Stomach smooth muscle (tissue), 2 donors: Measurements from ENCODE around the gene NHERF2.

Experiments
- H3K27ac ChIP-seq: one replicate; pipeline ENCODE4 v1.7.0; 2013; ENCODE audit warnings: mild to moderate bottlenecking, low read length, inconsistent platforms
- H3K27me3 ChIP-seq, 2 donors: one replicate each; pipeline ENCODE4 v1.7.0; 2013; ENCODE audit warnings: low read length in 2 of 2; ENCODE audit not compliant: insufficient read depth in 2 of 2, control insufficient read depth in 1 of 2
- H3K36me3 ChIP-seq, 2 donors: one replicate each; pipeline ENCODE4 v1.7.0; 2013; ENCODE audit warnings: low read length in 2 of 2; ENCODE audit not compliant: control insufficient read depth in 2 of 2, insufficient read depth in 2 of 2
- H3K4me1 ChIP-seq: one replicate; pipeline ENCODE4 v1.7.0; 2013; ENCODE audit warnings: low read length; ENCODE audit not compliant: control insufficient read depth, insufficient read depth
- H3K4me3 ChIP-seq, 2 donors: one replicate each; pipeline ENCODE4 v1.7.0; 2013; ENCODE audit warnings: low read length in 2 of 2
- H3K9ac ChIP-seq, 2 donors: one replicate each; pipeline ENCODE4 v1.7.0; 2013; ENCODE audit warnings: low read length in 2 of 2, mild to moderate bottlenecking in 1 of 2
- H3K9me3 ChIP-seq, 2 donors: one replicate each; pipeline ENCODE4 v1.7.0; 2013; ENCODE audit warnings: low read length in 2 of 2; ENCODE audit not compliant: control insufficient read depth in 2 of 2
- donor health status: healthy.
- donor health status: Pancreatic carcinoma.

Gene NHERF2

GRCh38 chr16:2056681-2057407 lies 30.1 kb downstream of the NHERF2 start:
- Histone ChIP-seq H3K27me3 (no peaks in the 10 kb centered on the region), H3K9me3 (no peaks in the 10 kb centered on the region), H3K36me3 (peaks cover 33 to 49% of the 10 kb centered on the region in 2 donors), H3K9ac (no peak overlapping the region), H3K4me1 (peaks cover 2% of the 10 kb centered on the region), H3K27ac (no peak overlapping the region), H3K4me3 (no peak overlapping the region)

- Histone ChIP-seq H3K9me3 (no peaks in the 10 kb centered on the region), H3K4me3 (no peak overlapping the region), H3K27me3 (no peaks in the 10 kb centered on the region), H3K9ac (no peak overlapping the region), H3K4me1 (peaks cover 2% of the 10 kb centered on the region), H3K36me3 (peaks cover 30 to 47% of the 10 kb centered on the region in 2 donors), H3K27ac (no peak overlapping the region)
Observed at GRCh38 chr16:2057438-2057837, 30.7 kb downstream of the NHERF2 start.

- Histone ChIP-seq H3K27me3 (no peaks in the 10 kb centered on the region), H3K27ac (no peak overlapping the region), H3K4me3 (no peak overlapping the region), H3K36me3 (peaks cover 29 to 47% of the 10 kb centered on the region in 2 donors), H3K4me1 (peaks cover 2% of the 10 kb centered on the region), H3K9ac (no peak overlapping the region), H3K9me3 (no peaks in the 10 kb centered on the region)
Observed at GRCh38 chr16:2058420-2058819, 31.7 kb downstream of the NHERF2 start.

DNA sequence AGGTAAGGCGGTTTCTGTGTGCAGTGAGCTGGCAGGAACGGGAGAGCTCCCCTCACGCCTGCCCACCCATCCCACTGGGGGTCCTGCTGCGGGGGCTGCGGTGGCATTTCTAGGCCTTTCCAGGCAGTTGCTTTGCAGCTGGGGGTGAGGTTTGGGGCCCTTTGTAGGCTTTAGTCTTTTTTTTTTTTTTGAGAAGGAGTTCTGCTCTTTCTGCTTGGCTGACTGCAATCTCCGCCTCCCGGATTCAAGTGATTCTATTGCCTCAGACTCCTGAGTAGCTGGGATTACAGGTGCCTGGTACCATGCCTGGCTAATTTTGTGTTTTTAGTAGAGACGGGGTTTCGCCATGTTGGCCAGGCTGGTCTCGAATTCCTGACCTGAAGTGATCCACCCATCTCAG lies 32.2 kb downstream of the NHERF2 start:
- no peak overlapping the region for H3K9ac ChIP-seq
- H3K36me3 ChIP-seq = peaks cover 29 to 47% of the 10 kb centered on the region in 2 donors
- peaks cover 2% of the 10 kb centered on the region for H3K4me1 ChIP-seq
- no peak overlapping the region for H3K27ac ChIP-seq
- no peak overlapping the region for H3K4me3 ChIP-seq
- no peaks in the 10 kb centered on the region for H3K9me3 ChIP-seq
- H3K27me3 ChIP-seq = no peaks in the 10 kb centered on the region

DNA sequence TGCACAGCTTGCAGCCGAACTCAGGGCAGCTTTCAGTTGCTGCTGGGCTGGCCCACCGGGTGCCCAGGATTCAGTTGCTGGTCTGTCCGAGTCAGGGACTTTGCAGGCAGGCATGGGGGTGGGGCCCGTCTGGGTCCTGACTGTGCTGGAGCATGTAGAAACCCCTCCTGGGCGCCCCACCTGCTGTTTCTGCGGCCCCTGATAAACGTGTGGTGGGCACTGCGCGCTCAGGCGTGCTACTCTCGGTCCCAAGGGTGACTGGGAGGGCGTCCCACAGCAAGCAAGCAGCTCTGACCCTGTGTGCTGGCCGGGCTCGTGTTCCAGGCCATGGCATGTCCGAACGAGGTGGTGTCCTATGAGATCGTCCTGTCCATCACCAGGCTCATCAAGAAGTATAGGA lies 33.6 kb downstream of the NHERF2 start:
- H3K27ac ChIP-seq = no peak overlapping the region
- H3K4me1 ChIP-seq = peaks cover 2% of the 10 kb centered on the region
- no peaks in the 10 kb centered on the region for H3K9me3 ChIP-seq
- no peak overlapping the region for H3K4me3 ChIP-seq
- no peaks in the 10 kb centered on the region for H3K27me3 ChIP-seq
- H3K9ac ChIP-seq = no peak overlapping the region
- peaks cover 19 to 42% of the 10 kb centered on the region in 2 donors for H3K36me3 ChIP-seq

DNA sequence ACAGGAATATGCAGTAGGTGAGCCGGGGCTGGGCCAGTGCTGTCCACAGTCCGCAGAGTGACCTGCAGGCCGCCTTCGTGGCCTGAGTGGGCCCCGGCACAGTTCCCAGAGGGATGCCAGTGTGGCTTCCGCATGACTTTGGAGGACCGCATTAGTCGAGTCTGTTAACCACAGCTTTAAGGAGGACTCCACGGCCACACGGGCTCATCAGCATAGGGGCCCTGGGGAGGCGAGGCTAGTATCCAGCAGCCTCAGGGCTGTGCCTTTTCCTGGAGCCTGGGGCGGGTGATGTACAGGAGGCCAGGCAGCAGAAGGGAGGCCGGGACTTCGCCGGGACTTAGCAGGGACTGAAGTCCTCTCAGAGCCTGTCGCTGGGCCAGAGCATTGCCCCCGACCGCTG lies 34.3 kb downstream of the NHERF2 start:
- Histone ChIP-seq H3K36me3 (peaks cover 22 to 48% of the 10 kb centered on the region in 2 donors), H3K4me3 (no peak overlapping the region), H3K27me3 (no peaks in the 10 kb centered on the region), H3K27ac (no peak overlapping the region), H3K4me1 (peaks cover 2% of the 10 kb centered on the region), H3K9me3 (no peaks in the 10 kb centered on the region), H3K9ac (no peak overlapping the region)

GRCh38 chr16:2061526-2061925 lies 34.8 kb downstream of the NHERF2 start:
- no peaks in the 10 kb centered on the region for H3K9me3 ChIP-seq

GRCh38 chr16:2062801-2063200 lies 36.1 kb downstream of the NHERF2 start:
- Histone ChIP-seq H3K9me3 (no peaks in the 10 kb centered on the region), H3K4me3 (no peak overlapping the region), H3K36me3 (peaks cover 20 to 48% of the 10 kb centered on the region in 2 donors), H3K9ac (no peak overlapping the region), H3K27me3 (no peaks in the 10 kb centered on the region), H3K27ac (no peak overlapping the region), H3K4me1 (no peaks in the 10 kb centered on the region)

More at GRCh38 chr16:2061526-2061925, 34.8 kb downstream of the NHERF2 start:
- Histone ChIP-seq H3K36me3 (peaks cover 24 to 48% of the 10 kb centered on the region in 2 donors), H3K27ac (no peak overlapping the region), H3K27me3 (no peaks in the 10 kb centered on the region), H3K4me1 (peaks cover 2% of the 10 kb centered on the region), H3K4me3 (no peak overlapping the region), H3K9ac (no peak overlapping the region)

DNA sequence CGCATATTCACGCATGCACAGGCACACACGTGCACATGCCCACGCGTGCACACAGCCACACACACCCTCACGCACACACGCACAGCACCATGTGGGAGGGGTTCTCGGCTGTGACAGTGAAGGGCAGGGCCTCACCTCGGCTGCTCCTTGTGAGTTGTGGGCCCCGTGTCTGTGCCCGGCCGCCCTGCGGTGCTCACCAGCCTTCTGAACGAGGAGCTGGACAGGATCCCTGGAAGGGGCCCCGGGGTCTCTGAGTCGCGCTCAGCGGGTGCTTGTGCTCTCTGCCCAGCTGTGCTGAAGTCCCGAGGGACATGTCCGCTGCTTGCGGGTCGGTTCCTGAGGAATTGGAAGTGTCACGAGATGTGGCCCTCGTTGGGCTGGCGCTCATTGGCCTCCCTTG lies 37.2 kb downstream of the NHERF2 start:
- peaks cover 27 to 42% of the 10 kb centered on the region in 2 donors for H3K36me3 ChIP-seq

DNA sequence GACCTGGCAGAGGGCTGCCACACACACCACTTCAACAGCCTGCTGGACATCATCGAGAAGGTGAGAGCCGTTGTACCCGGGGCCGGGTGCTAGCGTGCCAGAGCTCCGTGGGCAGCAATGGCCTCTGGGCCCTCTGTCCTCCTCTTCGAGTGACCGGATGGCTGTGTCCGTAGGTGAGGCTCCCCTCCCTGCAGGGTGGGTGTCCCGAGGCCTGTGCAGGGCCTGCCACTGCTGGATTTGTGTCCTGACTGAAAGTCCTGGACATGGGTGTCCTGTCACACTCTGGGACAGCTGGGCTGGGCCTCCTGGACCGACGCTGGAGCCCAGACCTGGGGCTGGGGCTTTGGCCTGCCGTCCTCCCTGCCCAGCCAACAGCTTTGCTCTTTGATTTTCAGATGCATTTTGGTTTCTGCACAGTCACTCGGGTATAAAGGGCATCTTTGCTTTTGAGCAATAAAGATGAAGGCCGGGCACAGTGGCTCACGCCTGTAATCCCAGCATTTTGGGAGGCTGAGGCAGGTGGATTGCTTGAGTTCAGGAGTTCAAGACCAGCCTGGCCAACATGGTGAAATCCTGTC lies 37.8 kb downstream of the NHERF2 start:
- Histone ChIP-seq H3K4me3 (no peak overlapping the region), H3K27me3 (no peaks in the 10 kb centered on the region), H3K9ac (no peak overlapping the region), H3K36me3 (peaks cover 27 to 44% of the 10 kb centered on the region in 2 donors), H3K27ac (no peak overlapping the region), H3K4me1 (no peaks in the 10 kb centered on the region), H3K9me3 (no peaks in the 10 kb centered on the region)

More for the DNA sequence above, 37.2 kb downstream of the NHERF2 start:
- no peak overlapping the region for H3K27ac ChIP-seq
- no peaks in the 10 kb centered on the region for H3K4me1 ChIP-seq
- H3K4me3 ChIP-seq = no peak overlapping the region
- H3K27me3 ChIP-seq = no peaks in the 10 kb centered on the region
- H3K9ac ChIP-seq = no peak overlapping the region
- H3K9me3 ChIP-seq = no peaks in the 10 kb centered on the region

GRCh38 chr16:2066139-2066538 lies 39.4 kb downstream of the NHERF2 start:
- Histone ChIP-seq H3K4me3 (no peak overlapping the region), H3K27ac (no peak overlapping the region), H3K36me3 (peaks cover 22 to 39% of the 10 kb centered on the region in 2 donors), H3K9ac (no peak overlapping the region), H3K4me1 (no peaks in the 10 kb centered on the region), H3K27me3 (no peaks in the 10 kb centered on the region), H3K9me3 (no peaks in the 10 kb centered on the region)
